Endothelial cell of umbilical vein (primary cell): ENCODE measurements around the gene SMIM44. TPM values are rescaled to one million over a fixed set of nuclear protein-coding genes. Genes with fewer than 3 reads are reported as not detected.

ENCODE experiments used
- BruUV-seq: library from RNA; stranded (reverse); fragments of 400-500 nt; replicated peaks from 2 replicates; lab custom pipeline; 2021; lab: Mats Ljungman, UMichigan
- CTCF ChIA-PET: fragments of 300-600, 350-600 bp; sonication (Branson Sonifier 250); formaldehyde crosslinking; loops from one replicate; lab custom pipeline; 2021; ENCODE audit warnings: antibody characterized with exemption, inconsistent platforms; lab: Charles Lee
- POLR2A ChIA-PET: fragments of 300-600, 350-600 bp; sonication (Branson Sonifier 250); formaldehyde crosslinking; loops from one replicate; lab custom pipeline; 2021; ENCODE audit warnings: antibody characterized with exemption, inconsistent platforms; lab: Charles Lee
- DNase-seq: peaks from one replicate; pipeline ENCODE4 v3.0.0-alpha.2; 2011; ENCODE audit warnings: low read depth, low spot score
- FAIRE-seq: peaks from 2 replicates; lab custom pipeline; 2011; peaks lifted over from hg19 to GRCh38; lab: Jason Lieb, UNC
- H2AFZ ChIP-seq: 2 replicates; pipeline ENCODE4 v1.6.0; 2012; ENCODE audit warnings: low read depth, low read length, control low read depth, inconsistent platforms
- H3K27ac ChIP-seq: 2 replicates; pipeline ENCODE4 v1.5.1; 2011; ENCODE audit warnings: low read depth, mild to moderate bottlenecking, control low read depth, low read length, moderate library complexity; ENCODE audit not compliant: insufficient read depth
- H3K27me3 ChIP-seq, 2 experiments: 2 replicates each; pipeline versions ENCODE4 v1.6.0 to v1.6.1; 2011; ENCODE audit warnings: low read length in 2 of 2, mixed read lengths in 1 of 2; ENCODE audit not compliant: control insufficient read depth in 2 of 2, insufficient read depth in 2 of 2
- H3K36me3 ChIP-seq, 2 experiments: 2 replicates in 1 of 2; 3 replicates in 1 of 2; pipeline ENCODE4 v1.5.1; 2011; ENCODE audit warnings: low read length in 2 of 2, mild to moderate bottlenecking in 1 of 2, moderate library complexity in 1 of 2; ENCODE audit not compliant: control insufficient read depth in 2 of 2, insufficient read depth in 2 of 2; ENCODE audit errors: extremely low read depth in 1 of 2
- H3K4me1 ChIP-seq: 3 replicates; pipeline ENCODE4 v1.5.1; 2011; ENCODE audit warnings: mild to moderate bottlenecking, low read length; ENCODE audit not compliant: control insufficient read depth, insufficient read depth; ENCODE audit errors: extremely low read depth
- H3K4me2 ChIP-seq: 2 replicates; pipeline ENCODE4 v1.6.1; 2011; ENCODE audit warnings: low read length, control low read depth, mixed read lengths; ENCODE audit not compliant: insufficient read depth
- H3K4me3 ChIP-seq, 3 experiments: fragments of 200-600 bp in 1 of 3; sonication (generic), shearing (Covaris generic) in 1 of 3; replicated peaks in 1 of 3; 2 replicates each; pipeline ENCODE4 v1.5.1; 2011 to 2016; ENCODE audit warnings: control low read depth in 3 of 3, low read length in 3 of 3, mild to moderate bottlenecking in 2 of 3, inconsistent platforms in 1 of 3, low read depth in 1 of 3, moderate library complexity in 1 of 3; ENCODE audit not compliant: insufficient read depth in 1 of 3
- H3K79me2 ChIP-seq: 2 replicates; pipeline ENCODE4 v1.6.0; 2012; ENCODE audit warnings: low read length, inconsistent platforms; ENCODE audit not compliant: control insufficient read depth, insufficient read depth
- H3K9ac ChIP-seq: replicated peaks from 2 replicates; pipeline ENCODE3; 2011; ENCODE audit warnings: low read length, control low read depth; ENCODE audit not compliant: insufficient read depth; ENCODE audit errors: extremely low read depth
- H3K9me1 ChIP-seq: replicated peaks from 3 replicates; pipeline ENCODE4 v1.6.0; 2011; ENCODE audit warnings: mild to moderate bottlenecking, low read length; ENCODE audit not compliant: control insufficient read depth, insufficient read depth; ENCODE audit errors: extremely low read depth
- H3K9me3 ChIP-seq: replicated peaks from 2 replicates; pipeline ENCODE4 v1.5.1; 2012; ENCODE audit warnings: low read length, inconsistent platforms; ENCODE audit not compliant: control insufficient read depth, insufficient read depth
- H4K20me1 ChIP-seq: replicated peaks from 2 replicates; pipeline ENCODE3; 2011; ENCODE audit warnings: mild to moderate bottlenecking, low read length; ENCODE audit not compliant: control insufficient read depth, insufficient read depth; ENCODE audit errors: extremely low read depth
- EZH2 ChIP-seq: IDR thresholded peaks from 2 replicates; pipeline ENCODE4 v1.6.1; 2012; ENCODE audit warnings: borderline replicate concordance, low read depth, mild to moderate bottlenecking, moderate library complexity, low read length, inconsistent platforms; ENCODE audit not compliant: severe bottlenecking
- FOS ChIP-seq: IDR thresholded peaks from 2 replicates; pipeline ENCODE4 v1.6.1; 2011; ENCODE audit warnings: mild to moderate bottlenecking, low read length, moderate library complexity, borderline replicate concordance; ENCODE audit not compliant: insufficient read depth
- GATA2 ChIP-seq: IDR thresholded peaks from 2 replicates; pipeline ENCODE4 v1.7.0; 2011; ENCODE audit warnings: low read depth, mild to moderate bottlenecking, moderate library complexity, mixed read lengths, low read length; ENCODE audit not compliant: insufficient read length, insufficient read depth
- JUN ChIP-seq: IDR thresholded peaks from 2 replicates; pipeline ENCODE4 v1.6.1; 2011; ENCODE audit warnings: borderline replicate concordance, low read depth; ENCODE audit not compliant: insufficient read length, insufficient read depth
- MYC ChIP-seq: IDR thresholded peaks from one replicate; pipeline ENCODE4 v1.6.1; 2011; ENCODE audit warnings: mild to moderate bottlenecking, low read depth, low read length
- POLR2A ChIP-seq: IDR thresholded peaks from 2 replicates; pipeline ENCODE4 v1.6.1; 2012; ENCODE audit warnings: low read depth, mild to moderate bottlenecking, control low read depth, low read length
- POLR2AphosphoS5 ChIP-seq: IDR thresholded peaks from 2 replicates; pipeline ENCODE4 v1.6.1; 2012; ENCODE audit warnings: low read depth, mild to moderate bottlenecking, control low read depth, low read length, moderate library complexity; ENCODE audit not compliant: insufficient read depth
- dilution Hi-C: fragments of 300-500 bp; cut with MboI; formaldehyde crosslinking; loops from one replicate; pipeline ENCODE4 v1.15.0; 2019; ENCODE audit warnings: low sequenced_read_pairs; ENCODE audit not compliant: extremely low pct_ligation_motif_present
- intact Hi-C: fragments of 100-400 bp; cut with micrococcal nuclease; formaldehyde crosslinking; loops from one replicate; pipeline ENCODE4 v1.10.0; 2022
- polyA plus RNA-seq, 4 experiments: library from polyadenylated mRNA; depleted of rRNA in 3 of 4; stranded (reverse) in 3 of 4; unstranded in 1 of 4; fragments of >200 nt; gene quantifications; 2 replicates each; pipeline versions ENCODE4 v1.2.1 to v1.2.3, GENCODE V29; 2011 to 2012; ENCODE audit warnings: missing spikeins in 1 of 4
- total RNA-seq: library from RNA; stranded (reverse); gene quantifications from 2 replicates; pipeline ENCODE4 v1.2.3, GENCODE V29; 2021
- TF ChIP-seq, protein P1 (sequence below): IDR thresholded peaks from 2 replicates; pipeline ENCODE4 v1.6.1; 2011; ENCODE audit not compliant: insufficient read depth, insufficient read length
- TF ChIP-seq, protein P2 (sequence below), 2 donors: IDR thresholded peaks; 1 replicate in 1 of 2; 2 replicates in 1 of 2; pipeline ENCODE4 v1.5.1; 2011; ENCODE audit warnings: low read length in 2 of 2, mild to moderate bottlenecking in 2 of 2, moderate library complexity in 2 of 2, control low read depth in 1 of 2, inconsistent platforms in 1 of 2, low read depth in 1 of 2; ENCODE audit not compliant: insufficient read depth in 1 of 2; ENCODE audit errors: extremely low read depth in 1 of 2

The SMIM44 gene
- total and polyA plus RNA-seq, 2 donors (not counting 3 experiments of a cell fraction or from before 2014, with no cell fraction given): not detected

DNA sequence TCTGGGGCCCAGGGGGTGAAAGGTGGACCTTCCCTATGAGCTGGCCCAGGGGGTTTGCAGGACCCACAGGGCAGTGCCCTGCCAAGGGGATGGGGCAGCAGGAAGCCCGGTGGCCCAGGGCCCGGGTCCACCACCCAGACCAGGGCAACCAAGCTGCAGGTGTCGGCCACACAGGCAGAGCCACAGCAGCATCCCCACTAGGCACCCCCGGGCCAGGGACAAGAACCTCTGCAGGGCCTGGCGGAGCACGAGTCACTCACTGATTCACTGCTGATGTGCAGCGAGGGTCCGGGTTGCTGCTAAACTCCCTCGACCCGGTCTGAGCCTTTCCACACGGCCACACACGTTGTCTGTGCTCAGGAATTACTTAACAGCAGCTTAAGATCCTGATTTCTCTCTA, 31.7 kb upstream of the SMIM44 start:
- TF ChIP-seq EZH2 (no peak), POLR2AphosphoS5 (no peak), FOS (no peak), POLR2A (no peak), GATA2 (no peak), JUN (no peak), MYC (no peak)
- TF ChIP-seq, protein P1, sequence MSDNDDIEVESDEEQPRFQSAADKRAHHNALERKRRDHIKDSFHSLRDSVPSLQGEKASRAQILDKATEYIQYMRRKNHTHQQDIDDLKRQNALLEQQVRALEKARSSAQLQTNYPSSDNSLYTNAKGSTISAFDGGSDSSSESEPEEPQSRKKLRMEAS: no peak
- TF ChIP-seq, protein P2, sequence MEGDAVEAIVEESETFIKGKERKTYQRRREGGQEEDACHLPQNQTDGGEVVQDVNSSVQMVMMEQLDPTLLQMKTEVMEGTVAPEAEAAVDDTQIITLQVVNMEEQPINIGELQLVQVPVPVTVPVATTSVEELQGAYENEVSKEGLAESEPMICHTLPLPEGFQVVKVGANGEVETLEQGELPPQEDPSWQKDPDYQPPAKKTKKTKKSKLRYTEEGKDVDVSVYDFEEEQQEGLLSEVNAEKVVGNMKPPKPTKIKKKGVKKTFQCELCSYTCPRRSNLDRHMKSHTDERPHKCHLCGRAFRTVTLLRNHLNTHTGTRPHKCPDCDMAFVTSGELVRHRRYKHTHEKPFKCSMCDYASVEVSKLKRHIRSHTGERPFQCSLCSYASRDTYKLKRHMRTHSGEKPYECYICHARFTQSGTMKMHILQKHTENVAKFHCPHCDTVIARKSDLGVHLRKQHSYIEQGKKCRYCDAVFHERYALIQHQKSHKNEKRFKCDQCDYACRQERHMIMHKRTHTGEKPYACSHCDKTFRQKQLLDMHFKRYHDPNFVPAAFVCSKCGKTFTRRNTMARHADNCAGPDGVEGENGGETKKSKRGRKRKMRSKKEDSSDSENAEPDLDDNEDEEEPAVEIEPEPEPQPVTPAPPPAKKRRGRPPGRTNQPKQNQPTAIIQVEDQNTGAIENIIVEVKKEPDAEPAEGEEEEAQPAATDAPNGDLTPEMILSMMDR (IDR thresholded peaks at IDR 0.05; ENCODE audit: extremely low read depth in 1 of 2, insufficient read depth in 1 of 2, low read depth in 1 of 2, low read length in 2 of 2): no peak
- no peak for FAIRE-seq
- Histone ChIP-seq H3K27me3 (no peaks in the 10 kb centered on the region), H2AFZ (no peak overlapping the region), H3K9me1 (no peaks in the 10 kb centered on the region), H4K20me1 (no peaks in the 10 kb centered on the region), H3K4me2 (no peak overlapping the region), H3K36me3 (peaks cover 0 to 19% of the 10 kb centered on the region in 2 experiments), H3K4me1 (no peaks in the 10 kb centered on the region), H3K9me3 (no peaks in the 10 kb centered on the region), H3K4me3 (no peak overlapping the region), H3K9ac (no peak overlapping the region), H3K27ac (no peak overlapping the region), H3K79me2 (peaks cover 93% of the 10 kb centered on the region)
- no peak for DNase-seq
- BruUV-seq: no TSS peak
- ChIA-PET POLR2A (no interaction called here), CTCF (interaction anchor here (1.1 kb wide), 1 partner anchor 30 kb away, joined by 3 read pairs; no protein-coding TSS in a partner anchor)
- dilution Hi-C loops (no loop called here), intact Hi-C loops (no loop called here)
